Lung microvascular endothelial cell (primary cell): ENCODE results near the gene FN3KRP. TPM values are rescaled to one million over a fixed set of nuclear protein-coding genes. Genes with fewer than 3 reads are reported as not detected.
"Not testable (repeated sequence)": the region's sequence is repeated elsewhere in the genome, so short reads cannot be mapped to it uniquely, and the experiment has no call there.

Experiments used
- DNase-seq, 2 donors: peaks; one replicate each; pipeline versions ENCODE4 v3.0.0 to v3.0.0-alpha.2; 2010; ENCODE audit warnings: low read depth in 2 of 2
- total RNA-seq: library from RNA; depleted of rRNA; stranded (reverse); fragments of >200 nt; gene quantifications from 2 replicates; pipeline ENCODE4 v1.2.1, GENCODE V29; 2014

The FN3KRP gene
- total RNA-seq, 1 donor from 2014 or later, result 9.1 TPM

DNA sequence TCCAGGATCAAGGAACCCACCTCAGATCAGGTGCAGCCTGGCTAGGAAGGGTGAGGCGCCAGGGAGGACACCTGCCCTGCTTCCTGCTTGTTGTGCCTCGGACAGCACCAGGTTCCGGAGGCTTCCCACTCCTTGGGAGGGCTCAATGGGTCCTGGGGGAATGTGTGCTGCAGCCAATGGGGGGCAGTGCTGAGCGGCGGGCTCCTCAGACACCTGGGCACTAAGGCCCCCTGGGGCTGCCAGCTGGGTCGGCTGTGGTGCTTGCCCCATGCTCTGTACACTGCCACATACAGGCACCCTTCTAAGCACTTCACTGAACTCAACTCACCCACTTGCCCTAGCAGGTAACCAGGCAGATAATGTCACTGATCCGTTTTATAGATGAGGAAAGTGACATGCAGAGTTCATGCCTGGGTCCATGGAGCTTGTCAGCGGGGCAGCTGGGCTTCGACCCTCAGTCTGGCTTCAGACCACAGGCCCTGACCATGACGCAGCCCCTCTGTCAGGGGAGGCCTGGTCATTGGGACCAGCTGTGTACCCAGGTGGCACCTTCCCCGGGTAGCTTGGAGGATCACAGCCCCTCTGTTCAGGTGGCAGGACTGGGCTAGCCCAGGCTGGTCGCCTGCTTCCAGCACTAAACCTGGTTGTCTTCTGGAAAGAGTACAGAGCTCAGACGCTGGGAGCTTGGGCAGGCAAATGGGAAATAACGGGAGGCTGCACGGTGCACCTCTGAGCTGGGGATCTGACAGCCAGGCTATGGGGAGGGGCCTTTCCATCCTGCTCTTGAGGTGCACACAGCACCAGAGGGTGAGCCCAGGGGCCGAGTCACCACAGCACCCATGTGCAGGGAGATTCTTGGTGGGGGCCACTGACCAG is 27.1 kb downstream of the FN3KRP start:
- no peak for DNase-seq

DNA sequence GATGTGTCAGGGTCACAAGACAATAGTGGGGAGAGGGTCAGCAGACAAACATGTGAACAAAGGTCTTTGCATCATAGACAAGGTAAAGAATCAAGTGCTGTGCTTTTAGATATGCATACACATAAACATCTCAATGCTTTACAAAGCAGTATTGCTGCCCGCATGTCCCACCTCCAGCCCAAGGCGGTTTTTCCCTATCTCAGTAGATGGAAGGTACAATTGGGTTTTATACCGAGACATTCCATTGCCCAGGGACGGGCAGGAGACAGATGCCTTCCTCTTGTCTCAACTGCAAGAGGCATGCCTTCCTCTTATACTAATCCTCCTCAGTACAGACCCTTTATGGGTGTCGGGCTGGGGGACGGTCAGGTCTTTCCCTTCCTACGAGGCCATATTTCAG is 28.2 kb downstream of the FN3KRP start:
- not testable (repeated sequence) for DNase-seq

DNA sequence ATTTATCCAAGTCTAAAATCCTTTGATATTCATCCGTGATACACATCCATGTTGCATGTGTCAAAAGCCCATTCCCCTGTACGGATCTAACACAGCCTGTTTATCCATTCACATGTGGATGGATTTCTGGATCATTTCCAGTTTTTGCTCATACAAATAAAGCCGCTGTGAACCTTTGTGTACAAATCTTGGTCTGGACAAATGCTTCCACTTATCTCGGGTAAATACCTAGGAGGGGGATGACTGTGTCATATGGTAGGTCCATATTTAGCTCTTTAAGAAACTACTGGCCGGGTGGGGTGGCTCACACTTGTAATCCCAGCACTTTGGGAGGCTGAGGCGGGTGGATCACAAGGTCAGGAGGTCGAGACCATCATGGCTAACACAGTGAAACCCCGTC is 29.0 kb downstream of the FN3KRP start:
- no peak for DNase-seq

DNA sequence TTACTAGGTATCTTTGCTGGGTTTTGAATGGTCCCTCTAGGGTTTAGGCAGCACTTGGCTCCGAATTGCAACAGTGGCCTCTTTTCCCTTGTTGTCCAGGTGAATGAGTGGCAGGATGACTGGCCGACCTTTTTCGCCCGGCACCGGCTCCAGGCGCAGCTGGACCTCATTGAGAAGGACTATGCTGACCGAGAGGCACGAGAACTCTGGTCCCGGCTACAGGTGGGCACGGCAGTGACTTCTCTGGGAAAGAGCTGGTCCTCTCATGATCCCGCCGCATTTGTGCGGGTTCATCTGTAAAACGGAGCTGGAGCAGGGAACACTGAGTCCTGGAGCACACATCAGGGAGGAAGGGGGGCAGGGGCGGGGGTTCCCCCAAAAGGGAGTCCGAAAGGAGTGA is 32.2 kb downstream of the FN3KRP start:
- no peak for DNase-seq

DNA sequence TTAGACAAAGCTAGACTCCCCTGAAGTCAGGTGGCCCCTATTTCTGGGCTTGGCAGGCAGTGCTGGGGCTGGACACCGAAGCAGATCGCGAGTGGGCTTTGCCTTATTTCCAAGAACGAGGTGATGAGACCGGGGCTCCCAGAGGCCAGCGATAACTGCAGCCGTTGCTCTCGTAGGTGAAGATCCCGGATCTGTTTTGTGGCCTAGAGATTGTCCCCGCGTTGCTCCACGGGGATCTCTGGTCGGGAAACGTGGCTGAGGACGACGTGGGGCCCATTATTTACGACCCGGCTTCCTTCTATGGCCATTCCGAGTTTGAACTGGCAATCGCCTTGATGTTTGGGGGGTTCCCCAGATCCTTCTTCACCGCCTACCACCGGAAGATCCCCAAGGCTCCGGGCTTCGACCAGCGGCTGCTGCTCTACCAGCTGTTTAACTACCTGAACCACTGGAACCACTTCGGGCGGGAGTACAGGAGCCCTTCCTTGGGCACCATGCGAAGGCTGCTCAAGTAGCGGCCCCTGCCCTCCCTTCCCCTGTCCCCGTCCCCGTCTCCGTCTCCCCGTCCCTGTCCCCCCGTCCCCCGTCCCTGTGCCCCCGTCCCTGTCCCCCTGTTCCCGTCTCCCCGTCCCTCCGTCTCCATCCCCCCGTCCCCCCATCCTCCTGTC is 33.9 kb downstream of the FN3KRP start:
- no peak for DNase-seq

DNA sequence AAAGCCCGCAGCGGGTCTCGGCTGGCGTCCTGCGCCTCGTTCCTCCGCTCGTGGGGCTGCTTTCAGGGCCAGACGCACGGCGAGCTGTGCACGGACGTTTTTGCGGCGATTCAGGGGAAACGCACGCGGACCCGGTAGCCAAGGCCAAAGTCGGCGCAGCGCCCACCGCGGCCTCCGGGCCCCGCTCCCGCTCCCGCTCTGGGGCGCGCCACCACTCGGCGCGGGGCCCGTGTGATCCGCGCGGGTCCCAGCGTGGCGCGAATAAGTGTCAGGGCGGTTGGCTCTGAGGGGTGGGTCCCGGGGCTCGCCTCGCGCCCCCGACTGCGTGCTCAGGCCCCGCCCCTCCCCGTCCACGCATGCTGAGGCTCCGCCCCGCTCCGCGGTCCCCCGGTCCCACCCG is 34.7 kb downstream of the FN3KRP start:
- DNase-seq, result no peak

DNA sequence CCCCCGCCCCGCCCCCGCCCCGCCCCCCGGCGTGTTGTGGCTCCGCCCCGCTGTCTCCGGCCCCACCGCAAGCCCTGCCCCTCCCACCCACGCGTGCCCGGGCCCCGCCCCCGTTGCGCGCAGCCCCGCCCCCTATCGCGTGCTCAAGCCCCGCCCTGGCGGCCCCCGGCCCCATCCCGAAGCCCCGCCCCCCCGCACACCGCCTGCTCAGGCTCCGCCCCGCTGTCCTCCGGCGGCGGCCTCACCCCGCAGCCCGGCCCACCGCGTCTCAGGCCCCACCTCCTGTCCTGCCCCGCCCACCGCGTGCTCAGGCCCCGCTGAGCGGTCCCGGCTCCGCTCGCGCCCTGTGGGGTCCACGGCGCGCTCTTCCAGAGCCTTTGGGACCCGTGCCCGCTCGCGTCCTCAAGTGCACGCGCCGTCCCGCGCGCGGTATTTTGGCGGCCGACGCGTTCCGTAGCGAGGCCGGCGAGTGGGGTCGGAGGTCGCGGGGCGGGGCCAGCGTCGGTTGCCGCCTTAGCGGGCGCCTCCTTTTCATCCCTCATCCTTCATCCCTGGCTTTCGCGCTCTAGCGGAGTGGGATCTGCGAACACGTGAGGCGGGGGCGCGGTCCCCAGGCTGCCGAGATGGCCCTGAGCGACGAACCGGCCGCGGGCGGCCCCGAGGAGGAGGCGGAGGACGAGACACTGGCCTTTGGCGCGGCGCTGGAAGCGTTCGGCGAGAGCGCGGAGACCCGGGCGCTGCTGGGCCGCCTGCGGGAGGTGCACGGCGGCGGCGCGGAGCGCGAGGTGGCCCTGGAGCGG is 35.3 kb downstream of the FN3KRP start, which contains the start of gene TBCD:
Gene TBCD (plus strand): TSS at position 495 of the 800 bp plus-strand sequence. CDS start 129 bp downstream, at position 624.
- DNase-seq, result peak; percentile 92 to 97

DNA sequence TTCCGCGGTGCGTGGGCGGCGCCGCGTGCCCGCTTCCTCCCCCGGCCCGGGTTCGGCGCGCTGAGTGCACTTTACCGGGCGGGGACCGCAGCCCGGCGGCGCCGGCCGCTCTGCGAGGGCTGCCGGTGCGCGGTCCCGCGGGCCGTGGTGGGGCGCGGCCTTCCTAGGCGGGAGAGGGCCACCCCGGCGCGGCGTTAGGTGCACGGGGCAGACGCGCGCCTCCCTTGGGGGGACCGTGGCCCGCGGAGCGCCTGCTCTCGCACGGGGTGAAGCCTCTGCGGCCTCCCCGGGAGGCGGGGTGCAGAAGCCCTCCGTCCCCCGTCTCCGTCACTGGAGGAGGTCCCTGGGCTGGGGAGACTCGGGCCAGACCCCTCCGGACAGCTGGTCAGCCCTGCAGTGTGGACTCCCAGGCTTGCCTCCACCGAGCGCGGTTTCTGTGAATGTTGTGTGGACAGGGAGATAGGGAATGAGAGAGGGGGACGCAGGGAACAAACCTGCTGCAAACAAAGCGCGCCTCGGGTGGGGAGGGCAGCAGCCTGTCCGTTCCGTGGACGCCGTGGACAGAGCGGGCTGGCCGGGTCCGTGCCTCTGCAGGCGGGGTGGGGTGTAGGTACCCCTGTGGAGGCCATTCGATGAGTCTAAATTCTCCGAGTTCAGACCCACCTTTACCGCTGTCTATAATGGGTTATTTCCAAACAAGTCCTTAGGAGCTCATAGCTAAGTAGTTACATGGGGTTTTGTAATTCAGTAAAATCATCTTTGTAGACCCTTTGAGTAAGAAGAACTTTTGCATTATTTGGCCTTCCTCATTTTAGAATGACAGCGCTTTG is 36.1 kb downstream of the FN3KRP start:
- DNase-seq, result peak; percentile 43 to 47

DNA sequence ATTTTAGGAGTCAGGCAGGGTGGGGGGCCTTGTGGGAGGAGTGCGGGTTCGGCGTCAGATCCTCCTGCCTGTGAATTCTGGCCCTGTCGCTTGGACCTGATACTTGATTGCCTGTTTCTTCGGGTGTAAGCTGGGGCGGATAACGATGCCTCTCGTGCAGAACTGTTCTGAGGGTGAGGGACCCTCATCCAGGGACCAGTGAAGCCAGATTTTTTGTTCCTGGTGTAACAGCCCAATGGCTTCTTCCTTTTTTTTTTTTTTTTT is 36.6 kb downstream of the FN3KRP start:
- no peak for DNase-seq

DNA sequence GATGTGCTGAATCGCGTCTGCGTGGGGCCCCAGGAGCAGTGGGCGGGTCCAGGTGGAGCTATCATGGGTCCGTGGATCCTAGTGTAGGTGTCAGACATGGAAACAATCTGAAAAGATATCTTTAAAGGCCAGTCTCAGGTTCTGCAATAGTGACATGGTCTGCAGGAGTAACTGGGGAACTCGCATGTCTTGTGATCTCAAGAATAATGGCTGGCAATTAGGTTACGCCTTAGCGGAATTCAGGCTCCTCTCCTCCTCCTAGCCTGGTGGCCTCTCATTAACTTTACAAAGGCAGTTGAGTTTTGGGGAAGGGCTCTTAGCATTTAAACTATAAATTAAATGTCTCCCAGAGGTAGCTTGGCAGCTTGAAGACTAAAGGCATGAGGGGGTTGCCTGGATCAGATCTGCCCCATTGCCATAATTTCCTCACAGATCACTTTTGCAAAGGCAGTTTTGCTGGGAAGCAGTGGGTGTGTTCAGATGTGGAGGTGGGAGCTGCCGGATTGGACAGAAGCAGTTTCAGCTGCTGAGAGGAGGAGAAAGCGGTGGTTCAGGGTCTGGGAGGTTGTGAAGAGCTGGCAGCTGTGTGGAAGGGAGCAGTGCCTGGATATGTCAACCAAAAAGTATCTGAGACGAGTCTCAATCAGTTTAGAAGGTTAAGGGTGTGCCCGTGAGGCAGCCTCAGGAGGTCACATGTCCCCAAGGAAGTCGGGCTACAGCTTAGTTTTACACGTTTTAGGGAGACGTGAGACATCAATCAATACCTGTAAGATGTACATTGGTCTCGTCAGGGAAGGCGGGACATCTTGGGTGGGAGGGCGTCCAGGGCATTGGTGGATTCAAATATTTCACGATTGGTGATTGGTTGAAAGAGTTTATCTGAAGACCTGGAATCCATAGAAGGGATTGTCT is 38.0 kb downstream of the FN3KRP start:
- no peak for DNase-seq

DNA sequence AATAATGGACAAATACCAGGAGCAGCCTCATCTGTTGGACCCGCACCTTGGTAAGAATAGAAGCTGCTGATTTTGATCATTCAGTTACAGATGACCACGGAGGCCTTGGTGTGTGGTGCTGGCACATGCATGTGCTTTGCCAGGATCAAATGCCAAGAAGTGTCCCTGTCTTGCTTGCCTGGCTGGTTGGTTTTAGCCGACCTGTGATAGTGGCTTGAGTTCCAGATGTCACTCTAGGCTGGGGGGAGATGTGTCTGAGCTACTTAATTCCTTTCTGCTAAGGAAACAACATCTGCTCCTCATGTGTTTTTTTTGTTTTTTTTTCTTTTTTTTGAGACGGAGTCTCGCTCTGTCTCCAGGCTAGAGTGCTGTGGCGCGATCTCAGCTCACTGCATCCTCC is 39.7 kb downstream of the FN3KRP start:
- DNase-seq, result no peak

DNA sequence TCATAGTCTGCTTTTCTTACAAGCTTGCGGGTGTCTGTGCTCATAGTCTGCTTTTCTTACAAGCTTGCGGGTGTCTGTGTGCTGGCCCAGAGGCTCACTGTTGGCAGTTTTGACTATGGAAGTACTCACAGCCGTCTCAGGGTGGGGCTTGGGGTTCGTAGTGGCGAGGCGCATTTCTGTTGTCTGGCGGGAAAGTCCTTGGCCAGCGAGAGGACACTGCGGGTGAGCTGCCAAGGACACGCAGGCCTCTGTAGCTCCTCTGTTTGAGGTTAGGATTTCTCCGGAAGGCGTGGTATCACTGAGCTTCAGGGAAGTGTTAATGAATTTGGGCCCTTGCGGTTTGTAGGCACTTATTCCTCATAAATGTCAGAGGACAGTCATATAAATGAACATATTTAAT is 48.9 kb downstream of the FN3KRP start:
- no peak for DNase-seq

DNA sequence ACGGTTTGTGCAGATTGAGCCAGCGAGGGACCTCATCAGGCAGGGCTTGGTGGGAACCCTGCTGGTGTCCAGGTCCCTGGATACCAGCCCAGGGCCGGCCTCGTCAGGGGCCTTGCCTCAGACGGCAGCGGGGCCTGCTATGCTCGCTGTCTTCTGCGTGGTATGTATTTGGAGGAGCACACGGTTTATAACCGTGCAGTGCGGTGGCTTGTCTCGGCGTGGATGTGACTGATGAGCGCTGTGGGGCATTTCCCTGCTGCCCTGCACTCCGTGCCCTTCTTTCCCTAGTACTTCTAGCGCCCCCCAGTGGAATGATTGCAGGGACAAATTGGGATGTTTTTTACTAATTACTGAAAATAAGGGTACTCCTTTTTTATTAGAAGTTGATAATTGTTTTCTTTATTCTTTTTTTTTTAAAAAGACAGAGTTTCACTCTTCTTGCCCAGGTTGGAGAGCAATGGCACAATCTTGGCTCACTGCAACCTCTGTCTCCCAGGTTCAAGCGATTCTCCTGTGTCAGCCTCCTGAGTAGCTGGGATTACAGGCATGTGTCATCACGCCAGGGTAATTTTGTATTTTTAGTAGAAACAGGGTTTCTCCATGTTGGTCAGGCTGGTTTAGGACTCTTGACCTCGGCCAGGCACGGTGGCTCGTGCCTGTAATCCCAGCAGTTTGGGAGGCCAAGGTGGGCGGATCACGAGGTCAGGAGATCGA is 50.7 kb downstream of the FN3KRP start:
- peak; percentile 68 to 76 for DNase-seq

DNA sequence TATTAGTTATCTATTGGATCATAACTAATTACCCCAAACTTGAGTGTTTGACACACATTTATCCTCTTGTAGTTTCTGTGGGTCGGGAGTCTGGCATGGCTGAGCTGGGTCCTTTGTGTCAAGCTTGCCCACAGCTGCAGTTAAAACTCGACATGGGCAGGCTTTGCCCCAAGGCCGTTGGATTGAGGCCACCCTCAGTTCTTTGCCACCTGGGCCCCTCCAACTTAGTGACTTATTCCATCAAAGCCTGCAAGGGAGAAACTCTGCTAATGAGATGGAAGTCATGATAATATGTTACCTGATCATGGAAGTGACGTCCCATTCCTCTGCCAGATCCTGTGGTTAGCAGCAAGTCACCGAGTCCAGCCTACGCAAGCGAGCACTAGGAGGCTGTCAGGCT is 52.5 kb downstream of the FN3KRP start:
- DNase-seq, result no peak

DNA sequence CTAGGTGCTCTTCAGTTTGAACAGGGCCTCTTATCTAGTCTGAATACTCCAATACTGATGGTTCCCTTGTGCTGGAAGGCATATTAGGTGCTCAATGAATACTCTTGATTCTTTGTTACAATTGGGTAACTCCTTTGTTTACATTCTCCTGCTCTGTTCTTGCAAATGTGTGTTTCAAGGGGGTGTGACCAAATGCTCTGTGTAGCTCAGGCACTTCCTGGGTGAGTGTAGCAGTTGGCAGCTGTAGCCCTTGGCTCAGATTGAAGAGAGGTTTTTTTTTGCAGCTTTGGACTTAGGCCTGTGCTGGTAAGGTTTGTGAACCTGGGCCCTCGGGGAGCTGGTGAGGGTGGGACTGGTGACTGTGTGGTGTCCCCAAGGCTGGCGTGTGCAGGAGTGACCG is 55.5 kb downstream of the FN3KRP start:
- no peak for DNase-seq

DNA sequence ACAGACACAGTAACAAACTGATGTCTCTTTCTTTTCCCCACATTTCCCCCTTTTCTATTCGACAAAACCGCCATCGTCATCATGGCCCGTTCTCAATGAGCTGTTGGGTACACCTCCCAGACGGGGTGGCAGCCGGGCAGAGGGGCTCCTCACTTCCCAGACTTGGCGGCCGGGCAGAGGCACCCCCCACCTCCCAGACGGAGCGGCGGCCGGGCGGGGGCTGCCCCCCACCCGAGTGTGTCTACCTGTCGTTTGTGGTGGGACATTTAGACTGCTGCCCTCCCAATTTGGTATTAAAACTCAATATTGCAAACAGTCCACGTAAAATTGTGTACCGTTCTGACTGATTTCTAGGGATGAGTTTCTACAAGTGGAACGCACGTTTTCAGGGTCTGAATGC is 58.0 kb downstream of the FN3KRP start:
- not testable (repeated sequence) for DNase-seq

DNA sequence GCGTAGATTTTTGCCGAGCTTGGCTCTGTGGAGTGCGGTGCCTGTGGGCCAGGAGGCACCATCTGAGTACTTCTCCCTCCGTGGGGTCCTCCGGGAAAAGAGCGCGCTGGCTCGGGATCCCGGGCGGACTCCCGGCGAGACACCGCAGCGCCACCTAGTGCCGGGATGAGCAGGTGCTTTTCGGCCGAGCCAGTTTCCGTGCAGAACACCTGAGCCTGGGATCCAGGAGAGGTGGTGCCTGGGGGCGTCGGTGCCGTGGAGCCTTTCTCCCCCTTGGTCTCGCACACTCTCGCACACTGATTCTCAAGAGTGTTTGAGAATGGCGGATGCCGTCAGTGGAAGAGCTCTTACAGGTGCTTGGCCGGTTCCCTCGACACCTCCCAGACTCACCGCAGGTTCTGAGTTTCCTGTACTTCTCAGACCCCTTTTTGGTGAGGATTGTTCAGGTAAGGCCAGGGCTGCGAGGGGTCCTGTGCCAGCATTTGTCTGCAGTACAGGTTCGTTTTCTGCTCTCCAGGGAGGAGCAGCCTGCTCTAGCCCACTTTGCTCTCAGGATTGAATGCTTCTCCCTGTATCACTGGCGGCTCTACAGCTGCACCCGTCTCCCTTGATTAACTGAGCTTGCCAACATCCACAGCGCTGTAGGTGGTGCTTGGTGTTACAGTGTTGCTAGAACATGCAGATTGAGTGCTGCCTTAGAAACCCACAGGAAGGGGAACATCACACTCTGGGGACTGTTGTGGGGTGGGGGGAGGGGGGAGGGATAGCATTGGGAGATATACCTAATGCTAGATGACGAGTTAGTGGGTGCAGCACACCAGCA is 58.7 kb downstream of the FN3KRP start:
- DNase-seq, result peak; percentile 53 to 73

DNA sequence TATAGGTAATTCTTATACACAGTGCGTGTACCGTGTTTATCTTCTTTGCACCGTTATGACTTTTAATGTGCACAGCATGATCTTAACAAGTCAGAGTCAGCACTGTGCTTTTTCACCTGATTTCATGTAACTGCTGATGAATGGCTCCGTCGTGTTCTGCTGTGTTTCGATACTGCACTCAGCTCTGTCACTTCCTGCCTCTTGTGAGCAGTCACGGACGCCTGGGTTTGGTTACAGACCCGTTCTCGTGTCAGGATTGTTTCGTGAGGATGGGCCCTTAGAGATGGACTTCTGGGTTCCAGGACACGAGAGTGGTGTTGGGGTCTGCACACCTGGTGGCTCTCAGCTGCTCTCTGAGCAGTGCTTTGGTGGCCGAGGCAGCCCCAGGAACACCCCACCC is 59.9 kb downstream of the FN3KRP start:
- DNase-seq, result no peak
